Neuronal stem cell (in vitro differentiated cells): ENCODE data around the gene LRCH3.

Experiments used
- DNase-seq: peaks from one replicate; pipeline ENCODE4 v3.0.0-alpha.2; 2013; ENCODE audit warnings: low spot score
- H2AFZ ChIP-seq: one replicate; pipeline ENCODE4 v1.6.1; 2013; ENCODE audit warnings: mild to moderate bottlenecking, low read length, inconsistent platforms
- H2AK5ac ChIP-seq: 2 replicates; pipeline ENCODE4 v1.6.1; 2013; ENCODE audit warnings: low read depth, mild to moderate bottlenecking, inconsistent platforms, low read length, moderate library complexity, mixed read lengths
- H2BK120ac ChIP-seq: 2 replicates; pipeline ENCODE4 v1.6.1; 2013; ENCODE audit warnings: low read depth, mild to moderate bottlenecking, inconsistent platforms, low read length, moderate library complexity, mixed read lengths
- H2BK12ac ChIP-seq: one replicate; pipeline ENCODE4 v1.6.1; 2013; ENCODE audit warnings: low read length, inconsistent platforms
- H2BK15ac ChIP-seq: 2 replicates; pipeline ENCODE4 v1.6.1; 2013; ENCODE audit warnings: mild to moderate bottlenecking, low read length, inconsistent platforms, mixed read lengths
- H2BK5ac ChIP-seq: one replicate; pipeline ENCODE4 v1.6.1; 2013; ENCODE audit warnings: inconsistent platforms, mild to moderate bottlenecking, low read length, moderate library complexity
- H3K14ac ChIP-seq: one replicate; pipeline ENCODE4 v1.6.1; 2013; ENCODE audit warnings: low read length, inconsistent platforms
- H3K18ac ChIP-seq: 2 replicates; pipeline ENCODE4 v1.6.1; 2013; ENCODE audit warnings: low read length, inconsistent platforms
- H3K23ac ChIP-seq: 2 replicates; pipeline ENCODE4 v1.6.1; 2013; ENCODE audit warnings: low read depth, mild to moderate bottlenecking, mixed read lengths, low read length, inconsistent platforms; ENCODE audit not compliant: poor library complexity
- H3K27ac ChIP-seq: replicated peaks from 3 replicates; pipeline ENCODE4 v1.5.1; 2013; ENCODE audit warnings: low read length, inconsistent platforms
- H3K27me3 ChIP-seq, 3 experiments: 2 replicates each; pipeline ENCODE4 v1.6.1; 2013; ENCODE audit warnings: low read length in 3 of 3, mild to moderate bottlenecking in 2 of 3, inconsistent platforms in 1 of 3, low read depth in 1 of 3, mixed read lengths in 1 of 3, moderate library complexity in 1 of 3; ENCODE audit not compliant: control insufficient read depth in 3 of 3, insufficient read depth in 3 of 3
- H3K36me3 ChIP-seq, 2 donors: replicated peaks in 1 of 2; 2 replicates each; pipeline ENCODE4 v1.6.1; 2013; ENCODE audit warnings: low read length in 2 of 2; ENCODE audit not compliant: control insufficient read depth in 2 of 2, insufficient read depth in 2 of 2
- H3K4ac ChIP-seq: 2 replicates; pipeline ENCODE4 v1.6.1; 2013; ENCODE audit warnings: inconsistent platforms, mild to moderate bottlenecking, low read length, moderate library complexity
- H3K4me1 ChIP-seq, 2 donors: 1 replicate in 1 of 2; 2 replicates in 1 of 2; pipeline ENCODE4 v1.6.1; 2013; ENCODE audit warnings: low read length in 2 of 2, low read depth in 1 of 2; ENCODE audit not compliant: control insufficient read depth in 2 of 2, insufficient read depth in 1 of 2
- H3K4me2 ChIP-seq: one replicate; pipeline ENCODE4 v1.6.1; 2013; ENCODE audit warnings: mild to moderate bottlenecking, low read length, inconsistent platforms; ENCODE audit not compliant: insufficient read depth, poor library complexity, severe bottlenecking
- H3K4me3 ChIP-seq, 2 donors: 2 replicates each; pipeline ENCODE4 v1.5.1; 2013; ENCODE audit warnings: low read length in 2 of 2, mild to moderate bottlenecking in 2 of 2, inconsistent platforms in 1 of 2, moderate library complexity in 1 of 2
- H3K79me1 ChIP-seq: one replicate; pipeline ENCODE4 v1.6.1; 2013; ENCODE audit warnings: low read depth, mild to moderate bottlenecking, inconsistent platforms, low read length, moderate library complexity
- H3K9ac ChIP-seq: one replicate; pipeline ENCODE4 v1.6.1; 2013; ENCODE audit warnings: mild to moderate bottlenecking, low read depth, low read length, inconsistent platforms; ENCODE audit not compliant: poor library complexity
- H3K9me3 ChIP-seq, 2 donors: replicated peaks in 1 of 2; 2 replicates each; pipeline versions ENCODE3 to v1.6.1; 2013; ENCODE audit warnings: low read length in 2 of 2, mild to moderate bottlenecking in 2 of 2, inconsistent platforms in 1 of 2, low read depth in 1 of 2, mixed read lengths in 1 of 2, moderate library complexity in 1 of 2; ENCODE audit not compliant: control insufficient read depth in 2 of 2, insufficient read depth in 1 of 2
- H4K8ac ChIP-seq: one replicate; pipeline ENCODE4 v1.6.1; 2013; ENCODE audit warnings: low read depth, mild to moderate bottlenecking, inconsistent platforms, low read length, moderate library complexity
- H4K91ac ChIP-seq: one replicate; pipeline ENCODE4 v1.6.1; 2013; ENCODE audit warnings: low read length, low read depth, mild to moderate bottlenecking, inconsistent platforms; ENCODE audit not compliant: poor library complexity
- WGBS, 2 donors: extraction: QIAGEN DNeasy Blood & Tissue Kit; methylation state at CpG; one replicate each; pipeline ENCODE4 v1.1.7; 2013; ENCODE audit warnings: missing lambda C conversion rate in 2 of 2, mixed read lengths in 1 of 2; ENCODE audit not compliant: insufficient read length in 2 of 2, insufficient replicate concordance in 1 of 2; ENCODE audit errors: extremely low coverage in 2 of 2; 5-methylcytosine and 5-hydroxymethylcytosine counted together

The LRCH3 gene

GRCh38 chr3:197784019-197784585 lies 7.0 kb upstream of the LRCH3 start:
- Histone ChIP-seq H2AFZ (no peak overlapping the region), H3K18ac (no peak overlapping the region), H3K4ac (no peak overlapping the region), H3K4me3 (no peak overlapping the region), H3K27ac (no peak overlapping the region), H3K9me3 (peaks cover 6 to 11% of the 10 kb centered on the region in 2 donors), H3K14ac (no peak overlapping the region), H3K9ac (no peak overlapping the region), H3K27me3 (no peaks in the 10 kb centered on the region), H2AK5ac (no peak overlapping the region), H2BK15ac (no peak overlapping the region), H3K4me1 (no peaks in the 10 kb centered on the region), H3K36me3 (peaks cover 8 to 70% of the 10 kb centered on the region in 2 donors), H4K8ac (no peak overlapping the region), H2BK120ac (no peak overlapping the region), H3K23ac (no peak overlapping the region), H3K4me2 (no peak overlapping the region), H3K79me1 (peaks cover 6% of the 10 kb centered on the region), H2BK12ac (no peak overlapping the region), H4K91ac (no peak overlapping the region), H2BK5ac (no peak overlapping the region)
- DNase-seq: no peak
- WGBS, 2 donors: no CpG with 5 or more reads among the region's 7 CpGs

GRCh38 chr3:197787412-197787811 lies 3.6 kb upstream of the LRCH3 start:
- no peaks in the 10 kb centered on the region for H3K27me3 ChIP-seq
- H4K91ac ChIP-seq: no peak overlapping the region
- H3K14ac ChIP-seq: no peak overlapping the region
- H2BK5ac ChIP-seq: no peak overlapping the region
- H3K27ac ChIP-seq: no peak overlapping the region
- H3K4me3 ChIP-seq: no peak overlapping the region
- H3K23ac ChIP-seq: no peak overlapping the region
- no peak overlapping the region for H4K8ac ChIP-seq
- H3K36me3 ChIP-seq: peaks cover 0 to 40% of the 10 kb centered on the region in 2 donors
- no peak for DNase-seq
- H3K18ac ChIP-seq: no peak overlapping the region
- H3K4me1 ChIP-seq: peaks cover 0 to 2% of the 10 kb centered on the region in 2 donors
- no peak overlapping the region for H2AFZ ChIP-seq
- no peak overlapping the region for H2AK5ac ChIP-seq
- no peak overlapping the region for H3K9ac ChIP-seq
- no peaks in the 10 kb centered on the region for H3K79me1 ChIP-seq
- H3K4ac ChIP-seq: no peak overlapping the region
- no peak overlapping the region for H2BK12ac ChIP-seq
- H2BK15ac ChIP-seq: no peak overlapping the region
- no CpG with 5 or more reads among the region's 1 CpG for WGBS, 2 donors
- no peaks in the 10 kb centered on the region for H3K9me3 ChIP-seq
- H3K4me2 ChIP-seq: no peak overlapping the region
- H2BK120ac ChIP-seq: no peak overlapping the region

- no peak overlapping the region for H4K8ac ChIP-seq
- no peak overlapping the region for H2AK5ac ChIP-seq
- H2BK120ac ChIP-seq: no peak overlapping the region
- H2AFZ ChIP-seq: no peak overlapping the region
- no peak for DNase-seq
- H3K27me3 ChIP-seq: no peaks in the 10 kb centered on the region
- H2BK12ac ChIP-seq: no peak overlapping the region
- no peak overlapping the region for H3K4me3 ChIP-seq
- no peak overlapping the region for H3K14ac ChIP-seq
- no peaks in the 10 kb centered on the region for H3K79me1 ChIP-seq
- no peak overlapping the region for H3K4me2 ChIP-seq
- no peak overlapping the region for H2BK15ac ChIP-seq
- H3K4me1 ChIP-seq: peaks cover 0 to 2% of the 10 kb centered on the region in 2 donors
- H3K9me3 ChIP-seq: no peaks in the 10 kb centered on the region
- no peak overlapping the region for H4K91ac ChIP-seq
- H3K27ac ChIP-seq: no peak overlapping the region
- no peak overlapping the region for H2BK5ac ChIP-seq
- H3K18ac ChIP-seq: no peak overlapping the region
- H3K23ac ChIP-seq: no peak overlapping the region
- no peak overlapping the region for H3K4ac ChIP-seq
- no peak overlapping the region for H3K9ac ChIP-seq
- WGBS, 2 donors: no CpG with 5 or more reads among the region's 3 CpGs
- peaks cover 0 to 21% of the 10 kb centered on the region in 2 donors for H3K36me3 ChIP-seq
These were observed 1.7 kb upstream of the LRCH3 start for GRCh38 chr3:197789309-197789708.

GRCh38 chr3:197790033-197790432 lies 1.0 kb upstream of the LRCH3 start:
- Histone ChIP-seq H2BK15ac (no peak overlapping the region), H3K27me3 (no peaks in the 10 kb centered on the region), H3K4me2 (no peak overlapping the region), H3K9ac (no peak overlapping the region), H3K18ac (no peak overlapping the region), H3K4me1 (peaks cover 0 to 2% of the 10 kb centered on the region in 2 donors), H4K8ac (no peak overlapping the region), H2BK12ac (no peak overlapping the region), H4K91ac (no peak overlapping the region), H3K4me3 (no peak overlapping the region), H3K4ac (no peak overlapping the region), H2AK5ac (no peak overlapping the region), H2AFZ (no peak overlapping the region), H3K36me3 (peaks cover 0 to 18% of the 10 kb centered on the region in 2 donors), H3K14ac (no peak overlapping the region), H2BK5ac (no peak overlapping the region), H3K23ac (no peak overlapping the region), H3K79me1 (no peaks in the 10 kb centered on the region), H3K27ac (no peak overlapping the region), H3K9me3 (no peaks in the 10 kb centered on the region), H2BK120ac (no peak overlapping the region)
- no CpG with 5 or more reads among the region's 1 CpG for WGBS, 2 donors
- no peak for DNase-seq
